Stimulated activated CD8-positive, alpha-beta memory T cell treated with anti-CD3 and anti-CD28 coated beads, Interleukin-15, amount 100 ng/mL, for 1 hour (primary cell): ENCODE data around the gene CPNE7.

Source experiments
- DNase-seq: peaks from one replicate; pipeline ENCODE4 v3.0.0-alpha.2; 2020; ENCODE audit warnings: low read depth

CPNE7 gene

DNA sequence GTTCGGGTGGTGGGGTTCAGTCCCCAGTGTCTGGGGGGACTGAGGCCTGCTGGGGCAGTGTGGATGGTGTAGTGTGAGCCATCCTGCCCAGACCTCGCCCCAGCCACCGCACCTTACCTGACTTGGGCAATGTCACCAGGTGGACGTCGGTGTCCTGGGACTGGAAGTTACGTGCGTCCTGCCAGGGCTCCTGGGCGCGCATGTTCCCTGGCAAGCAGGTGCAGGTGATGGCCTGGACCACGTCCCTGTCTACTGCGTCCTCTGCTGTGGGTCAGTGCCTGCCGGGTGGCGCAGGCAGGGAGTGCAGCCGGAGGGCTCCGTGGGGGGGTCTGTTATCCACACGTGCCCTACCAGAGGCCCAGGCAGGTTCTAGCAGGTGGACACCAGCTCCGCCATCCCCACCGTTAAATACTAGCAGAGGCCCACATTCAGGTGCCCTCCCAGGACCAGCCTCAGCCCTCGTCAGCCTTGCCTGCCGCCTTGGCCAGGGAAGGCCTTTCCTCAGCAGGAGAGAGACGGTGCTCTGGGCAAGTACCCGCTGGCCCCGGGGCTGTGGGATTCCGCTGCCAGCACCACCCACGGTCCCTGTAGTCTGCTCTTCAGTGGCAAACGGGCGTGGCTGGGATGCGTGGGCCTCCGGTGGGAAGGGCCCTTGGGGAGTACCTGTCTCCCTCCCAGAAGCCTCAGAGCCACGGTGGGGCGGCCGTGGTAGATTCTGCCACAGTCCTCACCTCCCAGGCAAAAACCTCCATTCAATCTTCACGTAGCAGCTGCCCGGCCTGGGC is 29.8 kb downstream of the CPNE7 start:
- no peak for DNase-seq

DNA sequence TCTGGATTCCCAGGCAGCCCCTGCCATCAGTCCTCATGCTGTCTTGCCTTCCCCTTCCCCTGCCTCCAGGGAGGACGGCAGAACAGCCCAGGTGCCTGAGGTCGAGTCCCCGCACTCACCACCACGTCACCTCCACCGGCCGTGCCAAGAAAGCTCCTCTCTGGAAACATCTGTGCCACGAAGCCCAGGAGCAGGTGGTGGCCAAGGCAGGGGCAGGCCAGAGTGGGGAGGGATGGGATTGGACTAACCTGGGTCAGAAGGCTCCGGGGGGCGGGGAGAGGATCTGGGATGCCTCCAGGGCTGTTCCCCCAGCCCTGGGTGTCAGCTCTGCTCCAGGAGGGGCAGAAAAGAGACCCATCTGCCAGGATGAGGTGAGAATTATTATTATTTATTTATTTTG is 30.4 kb downstream of the CPNE7 start:
- DNase-seq = no peak

DNA sequence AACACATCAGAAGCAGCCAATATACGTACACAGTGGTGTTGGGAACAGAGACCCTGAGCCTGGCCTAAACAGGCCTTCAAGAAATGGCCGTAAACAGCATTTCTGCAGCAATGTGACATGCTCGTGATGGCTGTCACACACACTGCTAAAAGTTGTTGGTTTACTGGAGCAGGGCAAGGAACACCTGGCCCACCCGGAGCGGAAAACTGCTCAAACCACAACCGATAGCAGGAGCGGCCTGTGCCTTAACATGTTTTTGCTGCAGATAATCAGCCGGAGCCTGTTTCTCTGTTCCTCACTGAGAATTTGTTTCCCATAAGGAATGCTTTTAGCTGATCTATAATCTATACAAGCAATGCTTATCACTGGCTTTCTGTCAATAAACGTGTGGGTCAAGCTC is 31.9 kb downstream of the CPNE7 start:
- DNase-seq = no peak

DNA sequence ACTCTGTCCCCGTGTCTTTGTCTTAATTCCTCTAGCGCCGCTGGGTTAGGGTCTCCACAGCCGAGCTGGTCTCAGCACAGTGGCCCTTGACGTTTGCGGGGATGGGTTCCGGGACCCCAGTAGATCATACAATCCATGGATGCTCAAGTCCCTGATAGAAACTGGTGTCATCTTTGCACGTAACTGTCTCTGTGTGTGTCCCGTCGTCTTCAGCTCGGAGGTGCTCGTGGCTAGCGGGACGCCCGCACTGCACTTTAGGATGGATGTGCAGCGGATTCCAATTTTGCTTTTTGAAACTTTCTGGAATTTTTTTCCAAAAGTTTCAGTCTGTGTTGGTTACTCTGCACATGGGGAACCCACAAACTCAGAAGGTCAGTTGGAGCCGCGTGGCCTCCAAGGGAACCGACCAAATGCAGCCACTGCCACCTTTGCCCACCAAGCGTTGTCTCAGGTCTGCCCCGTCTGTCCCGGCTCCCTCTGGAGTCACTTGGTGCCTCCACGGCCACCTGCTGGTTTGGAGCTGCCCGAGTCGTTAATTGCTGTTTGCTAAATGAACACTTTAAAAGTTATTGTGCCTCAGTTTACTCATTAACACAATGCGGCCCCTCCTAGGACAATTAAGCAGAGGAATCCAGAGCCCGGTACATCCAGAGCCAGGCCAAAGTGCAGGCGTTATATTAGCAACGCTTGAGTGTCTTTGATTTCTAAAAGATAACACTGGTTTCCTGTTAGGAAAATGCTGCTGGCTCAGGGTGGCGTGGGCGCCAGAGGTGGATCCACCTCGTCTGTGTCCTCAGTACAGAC is 32.6 kb downstream of the CPNE7 start:
- DNase-seq = no peak

DNA sequence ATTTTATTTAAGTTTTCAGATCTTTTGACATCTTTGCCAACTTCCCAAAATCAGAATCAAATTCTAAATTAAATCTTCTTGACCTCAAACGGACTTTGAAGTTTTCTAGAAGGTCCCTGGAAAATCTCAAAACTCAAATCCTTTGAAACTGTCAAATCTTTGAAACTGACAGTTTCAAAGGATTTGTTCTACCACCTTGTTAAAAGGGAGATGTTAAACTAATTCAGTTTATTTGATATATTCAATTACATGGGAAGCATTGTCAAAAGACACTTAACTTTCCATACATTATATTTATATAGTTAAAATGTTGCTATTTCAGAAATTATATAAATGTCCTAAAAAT is 34.5 kb downstream of the CPNE7 start:
- DNase-seq = no peak

DNA sequence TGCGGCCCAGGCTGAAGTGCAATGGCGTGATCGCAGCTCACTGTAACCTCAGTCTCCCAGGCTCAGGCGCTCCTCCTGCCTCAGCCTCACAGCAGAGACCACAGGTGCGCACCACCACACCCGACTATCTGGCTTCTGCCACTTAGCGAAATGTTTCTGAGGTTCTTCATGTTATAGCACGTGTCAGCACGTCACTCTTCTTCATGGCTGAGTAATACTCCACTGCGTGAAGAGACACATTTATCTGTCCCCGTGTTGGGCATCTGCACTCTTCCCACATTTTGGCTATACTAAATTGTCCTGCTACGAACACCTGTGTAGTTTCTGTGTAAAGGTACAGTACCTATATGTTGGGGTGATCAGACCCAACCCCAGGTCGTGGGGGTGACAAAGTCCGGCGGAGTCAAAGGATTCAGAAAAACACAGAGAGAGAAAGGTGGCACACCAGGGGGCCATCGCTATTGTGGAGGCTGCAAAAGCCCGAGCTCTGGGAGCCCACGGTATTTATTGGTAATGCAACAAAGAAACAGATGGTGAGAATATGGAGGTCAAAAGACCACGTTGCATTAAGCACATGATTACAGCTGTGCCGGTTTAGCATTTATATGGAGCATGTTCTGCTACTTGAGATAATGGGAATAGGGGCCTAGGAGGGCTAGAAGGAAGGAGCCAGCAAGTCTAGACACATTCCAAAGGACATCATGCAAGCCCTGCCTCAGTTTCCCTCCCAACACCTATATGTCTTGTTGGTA is 37.0 kb downstream of the CPNE7 start:
- no peak for DNase-seq

DNA sequence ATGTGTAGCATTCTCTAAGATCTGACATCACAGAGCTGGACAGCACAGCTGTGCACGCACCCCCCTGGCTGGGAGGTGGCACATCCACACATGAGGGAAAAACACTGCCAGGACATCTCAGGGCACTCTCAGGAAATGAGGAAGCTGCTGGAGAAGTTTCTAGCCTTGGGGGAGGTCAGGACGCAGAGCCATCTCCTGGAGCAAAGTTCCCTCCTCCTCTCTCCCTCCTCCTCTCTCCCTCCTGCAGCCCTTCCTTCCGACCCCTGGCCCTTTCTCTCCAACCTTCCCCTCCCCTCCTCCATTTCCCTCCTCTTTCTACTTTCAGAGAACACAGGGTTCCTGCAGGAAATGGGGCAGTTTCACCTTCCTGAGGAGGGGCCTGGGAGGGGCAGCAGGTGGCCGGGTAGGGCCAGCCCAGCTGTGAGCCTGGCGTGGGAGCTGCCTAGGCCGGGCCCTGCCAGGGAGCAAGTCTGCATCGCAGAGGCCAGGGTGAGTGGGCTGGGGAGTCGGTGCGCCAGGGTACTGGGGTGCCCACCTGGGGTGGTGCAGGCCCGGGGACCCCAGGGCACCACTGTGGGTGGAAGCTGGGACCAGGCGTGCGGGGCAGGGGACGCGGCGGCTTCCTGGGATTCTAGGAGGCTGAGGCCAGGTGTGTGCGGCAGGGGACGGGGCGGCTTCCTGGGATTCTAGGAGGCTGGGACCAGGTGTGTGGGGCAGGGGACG is 37.8 kb downstream of the CPNE7 start, which contains the start of gene DPEP1:
Gene DPEP1, plus strand, starts transcription at position 412 of the 723 bp plus-strand sequence. CDS start 16,769 bp downstream, outside the sequence.
- DNase-seq = no peak

DNA sequence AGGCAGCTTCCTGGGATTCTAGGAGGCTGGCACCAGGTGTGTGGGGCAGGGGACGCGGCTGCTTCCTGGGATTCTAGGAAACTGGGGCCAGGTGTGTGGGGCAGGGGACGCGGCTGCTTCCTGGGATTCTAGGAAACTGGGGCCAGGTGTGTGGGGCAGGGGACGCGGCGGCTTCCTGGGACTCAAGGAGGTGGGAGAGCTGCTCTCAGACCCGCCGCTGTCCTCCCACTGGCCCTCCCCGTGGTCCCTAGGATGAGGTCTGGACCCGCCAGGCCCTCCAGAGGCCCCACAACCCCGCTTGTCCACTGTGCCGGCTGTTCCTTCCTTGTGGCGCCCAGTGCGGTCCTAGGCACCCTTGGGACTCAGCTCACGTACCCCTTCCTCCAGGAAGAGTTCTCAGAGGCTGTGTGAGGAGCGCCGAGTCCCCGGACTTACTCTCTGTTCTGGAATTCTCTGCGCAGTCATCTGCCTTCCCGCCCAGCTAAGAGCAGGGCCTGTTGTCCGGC is 38.4 kb downstream of the CPNE7 start:
- no peak for DNase-seq

DNA sequence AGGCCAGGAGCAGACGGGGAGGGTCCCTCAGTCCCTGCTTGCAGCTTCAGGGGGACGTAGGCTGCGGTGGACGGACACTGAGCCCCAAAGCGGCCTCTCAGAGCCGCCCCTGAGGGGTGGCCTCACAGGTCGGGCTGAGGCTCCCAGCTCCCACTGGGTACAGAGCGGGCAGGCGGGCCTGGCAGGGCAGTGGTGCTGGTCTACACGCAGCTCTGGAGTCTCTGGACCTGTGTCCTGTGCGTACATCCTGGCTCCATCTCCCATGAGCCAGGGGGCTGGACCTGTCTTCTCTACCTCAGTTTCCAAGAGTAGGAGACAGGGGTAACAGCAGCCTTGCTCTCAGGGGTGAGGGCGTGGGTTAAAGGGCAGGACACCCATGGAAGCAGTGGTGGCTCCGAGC is 39.6 kb downstream of the CPNE7 start:
- DNase-seq = no peak

DNA sequence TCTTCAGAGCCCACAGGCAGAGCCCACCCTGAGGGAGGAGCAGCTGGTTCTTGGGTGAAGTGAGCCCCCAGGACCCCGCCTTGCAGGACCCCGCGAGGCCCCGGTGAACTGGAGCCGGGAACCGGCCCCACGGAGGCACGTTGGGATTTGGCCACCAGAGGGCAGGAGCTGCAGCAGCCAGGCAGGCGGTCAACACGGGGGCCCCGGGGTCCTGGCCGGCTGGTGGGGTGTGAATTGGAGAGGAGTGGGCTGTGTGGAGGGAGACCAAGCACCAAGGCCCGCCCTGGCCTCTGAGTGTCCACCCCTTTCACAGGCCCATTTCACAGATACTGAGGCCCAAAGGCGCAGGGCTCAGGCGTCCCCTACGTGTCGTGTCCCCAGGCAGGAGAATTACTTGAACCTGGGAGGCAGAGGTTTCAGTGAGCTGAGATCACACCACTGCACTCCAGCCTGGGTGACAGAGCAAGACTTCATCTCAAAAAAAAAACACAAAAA is 40.1 kb downstream of the CPNE7 start:
- DNase-seq = no peak

DNA sequence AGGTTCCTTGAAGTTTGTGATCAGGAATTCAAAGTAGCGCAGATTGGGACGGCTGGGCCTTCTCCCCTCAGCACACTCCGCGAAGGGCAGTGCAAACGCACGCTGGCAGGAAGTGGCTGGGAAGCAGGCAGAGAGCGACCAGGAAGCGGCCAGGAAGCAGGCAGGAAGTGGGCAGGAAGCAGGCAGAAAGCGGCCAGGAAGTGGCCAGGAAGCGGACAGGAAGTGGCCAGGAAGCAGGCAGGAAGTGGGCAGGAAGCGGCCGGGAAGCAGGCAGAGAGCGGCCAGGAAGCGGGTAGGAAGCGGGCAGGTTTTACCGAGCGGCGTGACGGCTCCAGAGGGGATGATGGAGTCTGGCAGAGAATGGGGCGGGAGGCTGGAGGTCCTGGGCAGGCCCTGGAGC is 41.1 kb downstream of the CPNE7 start:
- DNase-seq = no peak

DNA sequence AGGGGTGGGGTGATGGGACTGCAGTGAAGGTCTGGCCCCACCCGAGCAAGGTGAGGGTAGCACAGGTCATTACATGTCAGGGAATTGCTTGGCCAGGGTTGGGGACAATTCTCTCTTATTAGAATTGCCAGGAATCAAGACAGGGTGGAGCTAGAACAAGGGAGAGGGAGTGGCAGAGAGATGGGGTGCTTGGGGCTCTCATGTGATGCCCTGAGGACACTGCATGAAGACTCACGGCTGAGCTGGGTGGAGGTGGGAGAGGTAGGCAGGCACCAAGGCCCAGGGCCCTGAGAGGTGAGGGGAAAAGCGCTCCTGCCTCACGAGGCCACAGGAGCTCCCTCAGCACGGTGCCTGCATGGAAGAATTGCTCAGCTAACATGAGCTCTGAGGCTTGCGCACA is 41.5 kb downstream of the CPNE7 start:
- no peak for DNase-seq

DNA sequence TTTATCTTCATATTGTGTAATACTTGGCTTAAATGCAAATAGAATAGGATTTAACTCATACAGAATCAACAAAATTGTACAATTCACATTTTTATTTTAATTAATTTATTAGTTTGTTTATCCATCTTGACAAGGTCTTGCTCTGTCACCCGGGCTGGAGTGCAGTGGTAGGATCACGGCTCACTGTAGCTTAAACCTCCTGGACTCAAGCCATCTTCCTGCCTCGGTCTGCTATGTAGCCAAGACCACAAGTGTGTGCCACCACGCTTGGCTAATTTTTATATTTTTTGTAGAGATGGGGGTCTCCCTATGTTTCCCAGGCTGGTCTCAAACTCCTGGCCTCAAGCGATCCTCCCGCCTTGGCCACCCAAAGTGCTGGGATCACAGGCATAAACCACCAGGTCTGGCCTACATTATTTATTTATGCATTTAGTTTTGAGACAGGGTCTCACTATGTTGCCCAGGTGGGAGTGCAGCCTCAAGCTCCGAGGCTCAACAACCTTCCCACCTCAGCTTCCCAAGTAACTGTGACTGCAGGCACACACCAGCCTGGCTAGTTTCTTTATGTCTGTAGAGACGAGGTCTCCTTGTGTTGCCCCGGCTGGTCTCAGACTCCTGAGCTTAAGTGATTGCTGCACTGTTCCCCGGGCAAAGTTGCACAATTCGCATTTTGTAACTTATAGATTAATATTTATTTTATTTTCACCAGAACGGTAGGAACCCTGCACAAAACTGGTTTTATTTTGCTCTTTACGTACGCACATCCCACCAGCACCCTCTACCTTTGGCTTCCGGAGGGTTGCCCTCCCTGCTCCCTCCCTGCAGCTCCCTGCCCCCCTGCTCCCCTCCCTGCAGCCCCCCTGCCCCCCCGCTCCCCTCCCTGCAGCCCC is 42.8 kb downstream of the CPNE7 start:
- no peak for DNase-seq

DNA sequence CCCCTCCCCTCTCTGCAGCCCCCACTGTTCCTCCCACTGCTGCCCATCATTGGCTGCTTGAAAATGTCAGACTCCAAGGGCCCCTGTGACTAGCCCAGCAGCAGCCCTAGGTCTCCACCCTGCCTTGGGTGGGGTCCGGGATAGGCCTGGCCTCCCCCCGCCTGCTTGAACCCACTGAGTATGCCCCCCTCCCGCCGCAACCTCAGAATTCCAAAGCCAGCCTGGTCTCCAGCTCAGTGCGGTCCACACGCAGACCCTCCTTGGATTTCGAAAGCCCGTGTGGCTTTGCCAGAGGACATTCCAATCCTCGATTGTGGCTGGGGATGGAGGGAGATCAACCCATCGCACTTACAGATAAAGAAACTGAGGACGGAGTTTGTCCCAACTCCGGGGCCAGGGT is 44.3 kb downstream of the CPNE7 start:
- DNase-seq = no peak

DNA sequence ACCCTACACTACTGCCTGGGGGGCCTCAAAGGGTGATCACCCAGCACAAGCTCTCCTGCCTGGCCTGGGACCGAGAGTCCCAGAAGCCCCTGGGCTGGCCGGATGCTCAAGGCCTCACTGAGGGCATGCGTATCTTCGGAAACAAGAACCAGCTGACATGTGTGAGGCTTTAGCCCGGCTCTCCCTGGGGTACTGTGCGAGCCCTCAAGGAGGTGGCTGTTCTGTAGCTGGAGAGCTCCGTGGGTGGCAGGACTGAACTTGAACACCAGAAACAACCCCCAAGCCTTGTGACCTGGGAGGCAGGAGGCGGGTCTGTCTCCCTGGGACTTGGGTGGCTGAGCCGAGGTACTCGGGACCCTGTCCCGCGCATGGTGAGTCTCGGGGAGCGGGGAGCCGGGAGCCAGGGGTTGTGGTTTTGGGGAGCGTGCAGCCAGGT is 44.9 kb downstream of the CPNE7 start:
- DNase-seq = no peak

DNA sequence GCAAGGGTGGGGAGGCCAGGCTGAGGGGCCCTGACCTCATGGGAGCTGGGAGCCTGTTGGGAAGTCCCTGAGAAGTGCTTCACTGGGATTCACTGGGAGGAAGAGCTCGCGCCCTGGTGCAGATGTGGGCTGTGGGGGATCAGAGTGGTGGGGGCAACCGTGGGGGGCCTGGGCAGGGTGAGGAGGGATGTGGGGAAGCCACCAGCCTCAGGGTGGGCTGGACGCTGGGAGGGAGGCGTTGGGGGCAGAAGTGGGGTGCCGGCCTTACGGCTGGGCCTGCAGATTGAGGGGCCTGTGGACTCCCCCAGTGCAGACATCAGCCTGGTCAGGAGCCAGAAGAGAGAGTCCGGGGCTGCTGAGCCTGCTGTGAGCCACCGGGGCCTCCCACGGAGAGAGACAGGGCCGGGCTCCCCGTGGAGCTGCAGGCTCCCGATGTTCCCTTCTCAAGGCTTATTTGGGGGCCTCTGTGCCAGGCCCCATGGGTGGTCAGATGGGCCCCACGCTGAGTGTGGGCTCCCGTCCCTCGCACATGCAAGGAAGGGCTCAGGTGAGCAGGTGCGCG is 45.7 kb downstream of the CPNE7 start:
- DNase-seq = no peak

DNA sequence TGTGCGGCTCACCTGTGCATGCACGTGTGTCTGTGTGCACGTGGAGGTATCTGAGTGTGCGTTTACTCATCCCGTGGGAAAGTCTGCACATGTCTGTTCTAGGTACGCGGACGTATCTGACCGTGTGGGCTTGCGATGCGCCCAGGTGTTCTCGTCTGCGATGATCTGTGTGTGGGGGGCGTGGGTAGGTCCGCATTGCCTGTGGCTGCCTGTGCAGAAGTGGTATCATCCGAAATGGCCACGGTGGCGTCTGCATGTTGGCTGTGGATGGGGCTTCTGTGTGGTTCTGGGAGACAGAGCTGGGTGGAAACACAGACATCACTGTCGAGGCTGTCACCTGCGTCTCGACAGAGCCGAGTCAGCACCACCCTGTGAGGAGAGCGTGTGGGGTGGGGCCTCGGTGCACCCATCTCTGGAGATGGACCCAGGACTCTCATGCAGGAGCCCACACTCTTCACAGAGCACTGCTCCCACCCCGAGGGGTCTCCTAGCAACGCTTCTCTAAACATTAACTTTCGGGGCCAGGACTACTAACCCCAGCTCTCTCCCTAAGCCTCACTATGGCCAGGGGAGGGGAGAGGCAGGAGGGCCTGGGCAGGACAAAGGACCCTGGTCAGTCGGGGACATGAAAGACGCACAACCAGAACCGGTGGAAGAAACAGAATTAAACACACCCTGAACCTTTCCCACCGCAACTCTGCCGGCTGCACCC is 46.3 kb downstream of the CPNE7 start:
- no peak for DNase-seq

DNA sequence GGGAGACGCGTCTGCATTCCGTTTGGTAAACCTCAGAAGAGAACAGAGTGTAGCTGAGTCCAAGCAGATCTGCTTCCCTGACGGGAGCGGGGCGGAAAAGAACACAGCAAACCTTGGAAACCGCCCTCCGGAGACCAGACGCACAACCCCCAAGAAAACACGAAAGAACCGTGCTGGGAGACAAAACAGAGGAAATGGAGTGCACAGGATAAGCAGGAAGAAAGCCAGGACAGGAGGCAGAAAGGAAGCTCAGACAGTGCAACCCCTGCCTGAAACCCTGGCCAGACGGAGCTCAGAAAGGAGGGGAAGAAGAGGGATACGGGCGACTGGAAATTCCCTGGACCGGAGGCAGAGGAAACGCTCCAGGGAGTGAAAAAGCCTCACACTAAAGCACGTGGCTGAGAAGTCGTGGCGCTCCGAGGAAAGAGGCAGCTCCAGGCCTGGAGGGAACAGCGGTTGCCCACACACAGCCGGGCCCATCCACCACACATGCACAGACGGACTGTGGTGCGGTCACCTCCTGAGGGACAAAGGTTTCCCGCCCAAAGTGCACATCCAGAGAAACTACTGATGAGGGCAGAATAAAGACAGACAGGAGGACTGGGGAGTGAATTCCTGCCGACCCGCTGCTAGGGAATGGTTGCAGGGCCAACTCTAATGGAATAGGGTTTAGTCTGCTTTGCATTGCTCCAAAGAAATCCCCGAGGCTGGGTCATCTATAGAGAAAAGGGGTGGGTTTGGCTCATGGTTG is 48.1 kb downstream of the CPNE7 start:
- no peak for DNase-seq
